Measurements from ENCODE around the gene LTA4H. TPM values are rescaled to one million over a fixed set of nuclear protein-coding genes. Genes with fewer than 3 reads are reported as not detected.

Gene LTA4H
- total and polyA plus RNA-seq, 10 of the 15 experiments (the other 5 are each of a cell fraction or from before 2014, with no cell fraction given): 43.9 to 106 (median 47.3) TPM

GRCh38 chr12:96028538-96028937 is 6.8 kb downstream of the LTA4H start:
- no TSS peak for BruUV-seq (replicated peaks)
- Histone ChIP-seq H3K9ac (ENCODE audit: control insufficient read depth, insufficient read depth, low read length) (no peak overlapping the region), H3K4me3 (no peak overlapping the region), H3K27me3 (replicated peaks in 1 of 2; ENCODE audit: control insufficient read depth in 2 of 2, insufficient read depth in 2 of 2, low read length in 1 of 2) (no peaks in the 10 kb centered on the region), H3K9me3 (replicated peaks; ENCODE audit: control insufficient read depth, insufficient read depth, low read length) (no peaks in the 10 kb centered on the region), H3K27ac (ENCODE audit: control insufficient read depth, insufficient read depth) (no peak overlapping the region), H3K79me2 (ENCODE audit: control insufficient read depth, insufficient read depth, low read length) (no peaks in the 10 kb centered on the region), H3K36me3 (ENCODE audit: control insufficient read depth in 2 of 2, insufficient read depth in 2 of 2, low read length in 1 of 2) (peaks cover 0 to 2% of the 10 kb centered on the region in 2 experiments; a peak in 1 of 4 replicates), H3K4me1 (ENCODE audit: control insufficient read depth, insufficient read depth, low read length) (no peaks in the 10 kb centered on the region), H2AFZ (ENCODE audit: control insufficient read depth, low read depth, low read length) (no peak overlapping the region), H4K20me1 (ENCODE audit: control insufficient read depth, insufficient read depth) (no peaks in the 10 kb centered on the region), H3K4me2 (ENCODE audit: control insufficient read depth, insufficient read depth) (no peak overlapping the region)
- SMC1A ChIA-PET (ENCODE audit: uncharacterized antibody, unreplicated experiment): interaction anchor here (1.2 kb wide), 1 partner anchor 20 kb away, joined by 3 read pairs; no protein-coding TSS in a partner anchor
- in situ Hi-C loops (cut with MboI) (no loop called here), intact Hi-C loops (cut with micrococcal nuclease; ENCODE audit: unreplicated experiment) (no loop called here)
- CTCF ChIA-PET: no interaction called here
- WGBS (ENCODE audit: insufficient coverage, insufficient replicate concordance, low lambda C conversion rate, missing lambda C conversion rate): 0% methylated on average over 1 of the region's 1 CpG
- RAD21 ChIA-PET (ENCODE audit: unreplicated experiment): no interaction called here
- DNase-seq (ENCODE audit: low read depth, low spot score): no peak
- no peak for ATAC-seq
- no peak for TF ChIP-seq NFYA (IDR thresholded peaks at IDR 0.05; ENCODE audit: borderline replicate concordance, low read depth, low read length)
- TF ChIP-seq SUPT20H (IDR thresholded peaks at IDR 0.05; ENCODE audit: borderline replicate concordance, control insufficient read depth, low read depth, low read length): no peak
- TF ChIP-seq CEBPB (IDR thresholded peaks at IDR 0.05; ENCODE audit: borderline replicate concordance in 1 of 2, low read depth in 2 of 2, low read length in 2 of 2): no peak
- TF ChIP-seq NFYB (IDR thresholded peaks at IDR 0.05; ENCODE audit: insufficient read depth, low read depth, low read length): no peak
- no peak for TF ChIP-seq CBX3 (IDR thresholded peaks at IDR 0.05; ENCODE audit: borderline replicate concordance, low read depth)
- TF ChIP-seq TBL1XR1 (IDR thresholded peaks at IDR 0.05; ENCODE audit: low read depth, low read length): no peak
- no peak for TF ChIP-seq MEF2B (IDR thresholded peaks at IDR 0.05; ENCODE audit: partially characterized antibody, poor library complexity, severe bottlenecking)
- no peak for TF ChIP-seq SMARCA5 (IDR thresholded peaks at IDR 0.05)
- no peak for TF ChIP-seq HDAC2 (IDR thresholded peaks at IDR 0.05)
- no peak for TF ChIP-seq MTA2 (IDR thresholded peaks at IDR 0.05; ENCODE audit: low read depth)
- no peak for TF ChIP-seq NFXL1 (IDR thresholded peaks at IDR 0.05; ENCODE audit: borderline replicate concordance)
- no peak for TF ChIP-seq FOS (IDR thresholded peaks at IDR 0.05; ENCODE audit: borderline replicate concordance, extremely low read depth, insufficient read length)
- FAIRE-seq: no peak
- POLR2A ChIA-PET: interaction anchor here (1.2 kb wide), 1 partner anchor 12 kb away, joined by 3 read pairs; no protein-coding TSS in a partner anchor

All from GM12878 (cell line).